IMR-90 (cell line): ENCODE data around the gene CLEC2D. TPM values are rescaled to one million over a fixed set of nuclear protein-coding genes. Genes with fewer than 3 reads are reported as not detected.

ENCODE experiments used
- ATAC-seq: fragments of 200-7000 bp; cut with Tn5 transposase; 2 replicates; pipeline ENCODE4 v1.9.1; 2020; ENCODE audit warnings: low read depth, mild to moderate bottlenecking, moderate library complexity
- BruUV-seq: library from RNA; stranded (reverse); fragments of 400-500 nt; replicated peaks from 2 replicates; lab custom pipeline; 2021; lab: Mats Ljungman, UMichigan
- CTCF ChIA-PET: fragments of 300-600 bp; formaldehyde crosslinking; extraction: SDS; loops from one replicate; lab custom pipeline; 2021; ENCODE audit warnings: antibody characterized with exemption; lab: Yijun Ruan, JAX
- POLR2A ChIA-PET: fragments of 300-600 bp; sonication (Branson Sonifier 250); formaldehyde crosslinking; loops from one replicate; lab custom pipeline; 2022; ENCODE audit warnings: antibody characterized with exemption; ENCODE audit not compliant: unreplicated experiment; lab: Charles Lee
- DNase-seq: peaks from one replicate; pipeline ENCODE4 v3.0.0; 2013
- H2AFZ ChIP-seq: replicated peaks from 2 replicates; pipeline ENCODE3; 2013; ENCODE audit warnings: low read length, mild to moderate bottlenecking; ENCODE audit not compliant: poor library complexity
- H2AK5ac ChIP-seq: 2 replicates; pipeline ENCODE4 v1.6.1; 2013; ENCODE audit warnings: low read depth, low read length, inconsistent platforms
- H2AK9ac ChIP-seq: replicated peaks from 2 replicates; pipeline ENCODE3; 2013; ENCODE audit warnings: mild to moderate bottlenecking, low read depth, low read length, moderate library complexity; ENCODE audit not compliant: poor library complexity
- H2BK120ac ChIP-seq: 2 replicates; pipeline ENCODE4 v1.6.1; 2013; ENCODE audit warnings: low read depth, low read length, inconsistent platforms
- H2BK15ac ChIP-seq: 3 replicates; pipeline ENCODE4 v1.6.1; 2013; ENCODE audit warnings: low read depth, low read length, inconsistent platforms
- H2BK20ac ChIP-seq: 2 replicates; pipeline ENCODE4 v1.6.1; 2013; ENCODE audit warnings: low read depth, mild to moderate bottlenecking, inconsistent platforms, low read length, moderate library complexity
- H2BK5ac ChIP-seq: 2 replicates; pipeline ENCODE4 v1.6.1; 2013; ENCODE audit warnings: mild to moderate bottlenecking, low read depth, low read length, inconsistent platforms; ENCODE audit not compliant: poor library complexity, severe bottlenecking
- H3K14ac ChIP-seq: replicated peaks from 2 replicates; pipeline ENCODE4 v1.6.1; 2013; ENCODE audit warnings: low read depth, low read length, inconsistent platforms
- H3K18ac ChIP-seq: 2 replicates; pipeline ENCODE4 v1.6.1; 2013; ENCODE audit warnings: low read depth, low read length, control low read depth
- H3K23ac ChIP-seq: 2 replicates; pipeline ENCODE4 v1.6.1; 2013; ENCODE audit warnings: low read depth, low read length, inconsistent platforms
- H3K27ac ChIP-seq: 2 replicates; pipeline ENCODE4 v1.5.1; 2013; ENCODE audit warnings: mild to moderate bottlenecking, control low read depth, low read length; ENCODE audit not compliant: insufficient read depth
- H3K27me3 ChIP-seq: 2 replicates; pipeline ENCODE4 v1.6.1; 2013; ENCODE audit warnings: low read length; ENCODE audit not compliant: control insufficient read depth, insufficient read depth
- H3K36me3 ChIP-seq: 2 replicates; pipeline ENCODE4 v1.6.1; 2013; ENCODE audit warnings: low read length, mixed read lengths; ENCODE audit not compliant: control insufficient read depth, insufficient read depth
- H3K4ac ChIP-seq: 2 replicates; pipeline ENCODE4 v1.6.1; 2013; ENCODE audit warnings: low read depth, low read length, inconsistent platforms
- H3K4me1 ChIP-seq: 2 replicates; pipeline ENCODE4 v1.6.1; 2013; ENCODE audit warnings: low read length, mixed read lengths; ENCODE audit not compliant: control insufficient read depth, insufficient read depth
- H3K4me2 ChIP-seq: 2 replicates; pipeline ENCODE4 v1.6.1; 2013; ENCODE audit warnings: low read depth, mild to moderate bottlenecking, control low read depth, low read length, moderate library complexity
- H3K4me3 ChIP-seq: 2 replicates; pipeline ENCODE4 v1.5.1; 2013; ENCODE audit warnings: low read depth, mild to moderate bottlenecking, control low read depth, low read length, moderate library complexity; ENCODE audit not compliant: insufficient read depth
- H3K56ac ChIP-seq: 2 replicates; pipeline ENCODE4 v1.6.1; 2013; ENCODE audit warnings: low read length, inconsistent platforms; ENCODE audit not compliant: insufficient read depth; ENCODE audit errors: extremely low read depth
- H3K79me1 ChIP-seq, 2 experiments: 2 replicates each; pipeline ENCODE4 v1.6.1; 2013; ENCODE audit warnings: low read length in 2 of 2, inconsistent platforms in 1 of 2, low read depth in 1 of 2
- H3K9ac ChIP-seq: 2 replicates; pipeline ENCODE4 v1.6.1; 2013; ENCODE audit warnings: low read depth, low read length, control low read depth
- H3K9me1 ChIP-seq: 2 replicates; pipeline ENCODE4 v1.6.1; 2013; ENCODE audit warnings: low read length, inconsistent platforms; ENCODE audit not compliant: insufficient read depth
- H3K9me3 ChIP-seq: 2 replicates; pipeline ENCODE4 v1.6.1; 2013; ENCODE audit warnings: low read length; ENCODE audit not compliant: control insufficient read depth, insufficient read depth
- H4K20me1 ChIP-seq: 2 replicates; pipeline ENCODE4 v1.6.1; 2013; ENCODE audit warnings: low read length, inconsistent platforms; ENCODE audit not compliant: insufficient read depth
- H4K5ac ChIP-seq: 2 replicates; pipeline ENCODE4 v1.6.1; 2013; ENCODE audit warnings: mild to moderate bottlenecking, low read depth, low read length, control low read depth
- H4K8ac ChIP-seq, 2 experiments: 2 replicates each; pipeline ENCODE4 v1.6.1; 2013; ENCODE audit warnings: low read depth in 2 of 2, low read length in 2 of 2, control low read depth in 1 of 2, inconsistent platforms in 1 of 2
- H4K91ac ChIP-seq: 2 replicates; pipeline ENCODE4 v1.6.1; 2013; ENCODE audit warnings: low read depth, low read length, inconsistent platforms; ENCODE audit not compliant: insufficient read depth
- CEBPB ChIP-seq: IDR thresholded peaks from 2 replicates; pipeline ENCODE4 v1.6.1; 2012; ENCODE audit warnings: low read depth, low read length, improper control_type of control experiment
- FOS ChIP-seq: fragments of 150-350 bp; IDR thresholded peaks from 2 replicates; pipeline ENCODE4 v1.6.1; 2016; ENCODE audit warnings: low read depth, low read length
- MXI1 ChIP-seq: IDR thresholded peaks from 2 replicates; pipeline ENCODE4 v1.6.1; 2012; ENCODE audit warnings: low read depth, mild to moderate bottlenecking, low read length, moderate library complexity, borderline replicate concordance
- POLR2A ChIP-seq: IDR thresholded peaks from 2 replicates; pipeline ENCODE4 v1.6.1; 2012; ENCODE audit warnings: mild to moderate bottlenecking, low read depth, low read length
- SMC3 ChIP-seq: fragments of 150-350 bp; IDR thresholded peaks from 2 replicates; pipeline ENCODE4 v1.6.1; 2016; ENCODE audit warnings: low read depth, mild to moderate bottlenecking, antibody characterized with exemption, low read length, moderate library complexity
- WGBS, 2 experiments: methylation state at CpG; one replicate each; pipeline versions ENCODE4 v1.1.5 to v1.1.7; 2013; ENCODE audit warnings: missing lambda C conversion rate in 2 of 2; ENCODE audit not compliant: insufficient read length in 1 of 2; ENCODE audit errors: extremely low coverage in 2 of 2; 5-methylcytosine and 5-hydroxymethylcytosine counted together
- dilution Hi-C: fragments of 300-500 bp; cut with HindIII; formaldehyde crosslinking; loops from one replicate; pipeline ENCODE4 v1.14.3; 2018; ENCODE audit warnings: low sequenced_read_pairs; ENCODE audit not compliant: unreplicated experiment
- in situ Hi-C: fragments of 300-500 bp; cut with MboI; formaldehyde crosslinking; loops from 3 replicates; pipeline ENCODE4 v1.14.3; 2019; ENCODE audit warnings: low sequenced_read_pairs, inconsistent platforms, mixed read lengths
- intact Hi-C: fragments of 100-400 bp; cut with micrococcal nuclease; formaldehyde crosslinking; loops from 2 replicates; pipeline ENCODE4 v1.10.0; 2022
- polyA plus RNA-seq, 3 experiments: library from polyadenylated mRNA; depleted of rRNA; stranded (reverse); fragments of >200 nt; gene quantifications; 2 replicates each; pipeline ENCODE4 v1.2.3, GENCODE V29; 2012; ENCODE audit warnings: low replicate concordance in 1 of 3
- total RNA-seq: library from RNA; depleted of rRNA; stranded (reverse); fragments of >200 nt; gene quantifications from 2 replicates; pipeline ENCODE4 v1.2.3, GENCODE V29; 2012

Gene CLEC2D
- total and polyA plus RNA-seq, 2 of the 4 experiments (the other 2 are of a cell fraction): 0.72 to 1.2 TPM

DNA sequence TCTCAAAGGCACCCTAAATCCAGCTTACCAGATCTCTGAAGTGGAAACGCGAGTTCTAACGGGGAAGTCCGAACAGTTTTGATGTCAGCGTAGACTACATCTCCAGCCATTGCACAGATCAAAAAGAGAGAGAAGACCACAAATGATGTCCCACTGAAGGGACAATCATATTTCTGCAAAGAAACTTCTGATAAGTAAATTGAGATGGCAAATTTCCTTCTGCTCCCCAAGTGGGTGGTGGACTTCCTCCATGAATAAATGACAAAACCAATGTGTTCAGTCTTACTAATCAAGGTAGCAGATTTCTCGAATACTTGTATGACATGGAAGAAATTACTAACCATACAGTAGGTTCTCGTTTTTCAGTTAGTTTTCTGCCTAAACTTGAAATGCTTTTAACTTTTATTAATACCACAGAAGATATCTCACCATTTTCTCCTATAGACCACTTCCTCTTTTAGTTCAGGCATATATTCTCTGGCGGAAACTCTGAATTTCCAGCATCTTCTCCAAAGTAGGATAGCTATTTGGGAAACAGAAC is 63.5 kb downstream of the CLEC2D start, which contains the start of gene CLECL1:
Gene CLECL1 (minus strand): TSS at position 177 of the 541 bp plus-strand sequence.
- no CpG with 5 or more reads among the region's 8 CpGs for WGBS, 2 experiments
- BruUV-seq: no TSS peak
- Histone ChIP-seq H3K27me3 (no peaks in the 10 kb centered on the region; the same call in none of the 2 replicates), H2AK9ac (no peak within 1 kb of the TSS), H2BK120ac (no peak within 1 kb of the TSS), H2AK5ac (no peak within 1 kb of the TSS), H3K4me2 (no peak within 1 kb of the TSS), H3K36me3 (no peaks in the 10 kb centered on the region), H4K91ac (no peak within 1 kb of the TSS), H3K4me3 (no peak within 1 kb of the TSS), H3K56ac (no peak within 1 kb of the TSS), H2BK5ac (no peak within 1 kb of the TSS), H3K9me1 (no peaks in the 10 kb centered on the region), H3K79me1 (no peaks in the 10 kb centered on the region), H3K27ac (no peak within 1 kb of the TSS), H3K23ac (no peak within 1 kb of the TSS), H2BK20ac (no peak within 1 kb of the TSS), H3K14ac (no peak within 1 kb of the TSS), H2BK15ac (no peak within 1 kb of the TSS), H3K9me3 (no peaks in the 10 kb centered on the region), H2AFZ (no peak within 1 kb of the TSS), H3K4me1 (no peaks in the 10 kb centered on the region), H4K8ac (no peak within 1 kb of the TSS), H3K18ac (no peak within 1 kb of the TSS), H3K9ac (no peak within 1 kb of the TSS), H4K20me1 (no peaks in the 10 kb centered on the region), H4K5ac (no peak within 1 kb of the TSS), H3K4ac (no peak within 1 kb of the TSS)
- POLR2A ChIA-PET: no interaction called here
- TF ChIP-seq FOS: no peak
- TF ChIP-seq MXI1: no peak
- no peak for TF ChIP-seq CEBPB
- TF ChIP-seq POLR2A: no peak
- TF ChIP-seq SMC3: no peak
- no peak for ATAC-seq
- intact Hi-C loops: no loop called here
- CTCF ChIA-PET: interaction anchor here (1.9 kb wide), 1 partner anchor 10 kb away, joined by 5 read pairs; no protein-coding TSS in a partner anchor
- no peak for DNase-seq
- in situ Hi-C loops: no loop called here
- dilution Hi-C loops: no loop called here
